ENCODE results near the gene TMEM164. TPM values are rescaled to one million over a fixed set of nuclear protein-coding genes. Genes with fewer than 3 reads are reported as not detected.
A peak's percentile ranks its signal among the peaks of the same experiment; 100 is the strongest.

TMEM164 gene
- total RNA-seq, 1 experiment from 2014 or later = 32.6 TPM

DNA sequence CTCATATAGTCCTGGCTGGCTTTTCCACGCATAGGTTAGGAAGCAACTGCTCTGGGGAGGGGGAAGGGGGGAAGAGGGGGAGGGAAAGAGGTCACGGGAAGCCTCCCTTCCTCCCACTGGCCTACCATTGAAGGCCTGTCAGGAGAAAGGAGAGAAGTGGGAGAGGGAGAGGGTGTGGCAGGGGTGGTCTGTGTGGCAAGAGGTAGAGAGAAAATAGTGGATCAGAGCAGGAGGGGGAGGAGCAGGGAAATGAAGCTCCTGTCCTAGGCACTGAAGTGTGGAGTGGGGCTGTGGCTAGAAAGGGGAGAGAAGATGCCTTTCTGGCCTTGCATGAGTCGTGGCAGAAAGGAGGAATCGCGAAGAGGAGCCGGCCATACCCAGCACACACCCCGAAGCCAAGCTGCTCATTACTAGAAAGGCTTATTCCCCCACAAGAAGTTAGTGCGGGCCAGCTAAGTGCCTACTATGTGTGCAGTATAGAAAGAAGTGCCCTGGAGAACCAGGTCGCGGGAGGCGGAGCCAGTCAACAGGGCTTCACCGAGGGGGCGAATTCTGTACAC lies 1.1 kb upstream of the TMEM164 start:
- H3K4me1 Mint-ChIP-seq (ENCODE audit: low read depth, unreplicated experiment) = peaks cover 34% of the 10 kb centered on the region
- TF ChIP-seq, protein P1, sequence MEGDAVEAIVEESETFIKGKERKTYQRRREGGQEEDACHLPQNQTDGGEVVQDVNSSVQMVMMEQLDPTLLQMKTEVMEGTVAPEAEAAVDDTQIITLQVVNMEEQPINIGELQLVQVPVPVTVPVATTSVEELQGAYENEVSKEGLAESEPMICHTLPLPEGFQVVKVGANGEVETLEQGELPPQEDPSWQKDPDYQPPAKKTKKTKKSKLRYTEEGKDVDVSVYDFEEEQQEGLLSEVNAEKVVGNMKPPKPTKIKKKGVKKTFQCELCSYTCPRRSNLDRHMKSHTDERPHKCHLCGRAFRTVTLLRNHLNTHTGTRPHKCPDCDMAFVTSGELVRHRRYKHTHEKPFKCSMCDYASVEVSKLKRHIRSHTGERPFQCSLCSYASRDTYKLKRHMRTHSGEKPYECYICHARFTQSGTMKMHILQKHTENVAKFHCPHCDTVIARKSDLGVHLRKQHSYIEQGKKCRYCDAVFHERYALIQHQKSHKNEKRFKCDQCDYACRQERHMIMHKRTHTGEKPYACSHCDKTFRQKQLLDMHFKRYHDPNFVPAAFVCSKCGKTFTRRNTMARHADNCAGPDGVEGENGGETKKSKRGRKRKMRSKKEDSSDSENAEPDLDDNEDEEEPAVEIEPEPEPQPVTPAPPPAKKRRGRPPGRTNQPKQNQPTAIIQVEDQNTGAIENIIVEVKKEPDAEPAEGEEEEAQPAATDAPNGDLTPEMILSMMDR (IDR thresholded peaks at IDR 0.05; ENCODE audit: unreplicated experiment) = no peak
- H3K4me3 Mint-ChIP-seq (ENCODE audit: low read depth, unreplicated experiment) = peak overlapping the region; percentile 91
- H3K27me3 Mint-ChIP-seq (ENCODE audit: unreplicated experiment) = peaks cover 17% of the 10 kb centered on the region
- CTCF ChIA-PET = no interaction called here
- DNase-seq = no peak
- H3K36me3 Mint-ChIP-seq (ENCODE audit: insufficient read depth, unreplicated experiment) = peaks cover 29% of the 10 kb centered on the region
- BruUV-seq (replicated peaks) = no TSS peak
- intact Hi-C loops (cut with micrococcal nuclease; ENCODE audit: unreplicated experiment) = no loop called here
- H3K27ac Mint-ChIP-seq (ENCODE audit: unreplicated experiment) = peak overlapping the region; percentile 7
- H3K9me3 Mint-ChIP-seq (ENCODE audit: low read depth, unreplicated experiment) = no peaks in the 10 kb centered on the region

DNA sequence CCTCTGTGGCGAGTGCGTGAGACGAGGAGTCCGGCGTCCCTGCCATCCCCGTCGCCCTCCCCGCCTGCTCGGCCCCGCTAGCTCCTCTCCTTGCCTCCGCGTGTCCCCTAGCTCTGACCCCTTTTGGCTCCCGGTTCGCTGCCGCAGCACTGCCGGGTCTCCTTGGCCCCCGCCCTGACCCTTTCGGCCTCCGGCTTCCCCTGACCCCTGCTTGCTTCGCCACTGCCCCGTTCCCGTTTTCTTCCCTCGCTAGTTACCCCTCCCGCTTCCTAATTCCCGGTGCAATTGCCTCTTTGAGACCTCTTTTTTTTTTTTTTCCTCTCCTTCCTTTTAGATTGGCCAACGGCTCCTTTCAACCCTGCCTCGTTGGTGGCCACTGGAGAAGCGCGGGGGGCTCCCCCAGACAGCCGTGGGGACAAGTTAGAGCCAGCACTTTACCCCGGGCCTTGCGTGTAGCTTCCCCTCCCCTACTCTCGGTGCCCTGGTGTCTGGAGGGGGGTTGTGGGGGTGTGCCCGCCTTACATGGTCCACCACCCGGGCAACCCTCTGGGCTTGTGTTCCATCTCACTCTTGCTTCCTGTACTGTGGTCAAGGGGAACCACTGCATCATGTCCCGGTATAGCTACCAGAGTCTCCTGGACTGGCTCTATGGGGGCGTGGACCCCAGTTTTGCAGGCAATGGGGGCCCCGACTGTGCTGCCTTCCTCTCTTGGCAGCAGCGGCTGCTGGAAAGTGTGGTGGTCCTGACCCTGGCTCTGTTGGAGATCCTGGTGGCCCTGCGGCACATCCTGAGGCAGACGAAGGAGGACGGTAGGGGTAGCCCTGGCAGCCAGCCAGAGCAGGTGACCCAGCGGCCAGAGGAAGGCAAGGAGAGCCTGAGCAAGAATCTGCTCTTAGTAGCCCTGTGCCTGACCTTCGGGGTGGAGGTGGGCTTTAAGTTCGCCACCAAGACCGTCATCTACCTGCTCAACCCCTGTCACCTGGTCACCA lies 548 bp downstream of the TMEM164 start:
- H3K36me3 Mint-ChIP-seq (ENCODE audit: insufficient read depth, unreplicated experiment) = peaks cover 29% of the 10 kb centered on the region
- TF ChIP-seq, protein P1 (IDR thresholded peaks at IDR 0.05; ENCODE audit: unreplicated experiment) = no peak
- peak; percentile 26 for DNase-seq
- peaks cover 39% of the 10 kb centered on the region for H3K4me1 Mint-ChIP-seq (ENCODE audit: low read depth, unreplicated experiment)
- no TSS peak for BruUV-seq (replicated peaks)
- peak overlapping the region; percentile 91 for H3K4me3 Mint-ChIP-seq (ENCODE audit: low read depth, unreplicated experiment)
- peak overlapping the region; percentile 89 for H3K27ac Mint-ChIP-seq (ENCODE audit: unreplicated experiment)
- peaks cover under 1% of the 10 kb centered on the region for H3K27me3 Mint-ChIP-seq (ENCODE audit: unreplicated experiment)
- CTCF ChIA-PET = interaction anchor here (0.6 to 0.9 kb wide), 2 partner anchors 23 to 410 kb away, joined by 3 to 5 read pairs; no protein-coding TSS in a partner anchor
- H3K9me3 Mint-ChIP-seq (ENCODE audit: low read depth, unreplicated experiment) = no peaks in the 10 kb centered on the region
- intact Hi-C loops (cut with micrococcal nuclease; ENCODE audit: unreplicated experiment) = no loop called here

DNA sequence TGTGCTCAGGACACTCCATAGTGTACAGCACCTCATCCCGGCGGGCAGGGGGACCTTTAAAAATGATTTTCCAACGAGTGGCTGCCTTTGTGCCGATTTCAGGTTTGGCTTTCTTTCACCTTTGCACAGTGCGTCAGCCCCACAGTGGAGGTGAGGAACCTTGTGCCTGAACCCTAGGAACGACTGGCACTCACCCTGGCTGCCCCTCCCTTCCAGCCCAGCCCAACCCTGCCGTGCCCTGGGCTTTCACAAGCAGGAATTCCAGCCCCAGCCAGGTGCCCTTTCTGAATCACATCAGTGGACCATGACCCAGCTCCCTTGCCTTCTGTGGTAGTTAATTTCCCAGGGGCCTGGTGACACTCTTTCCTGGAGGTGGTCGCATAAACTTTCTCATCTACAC lies 1.3 kb downstream of the TMEM164 start:
- CTCF ChIA-PET = interaction anchor here (0.9 kb wide), 1 partner anchor 22 kb away, joined by 3 read pairs; no protein-coding TSS in a partner anchor
- H3K4me3 Mint-ChIP-seq (ENCODE audit: low read depth, unreplicated experiment) = peak overlapping the region; percentile 91
- H3K9me3 Mint-ChIP-seq (ENCODE audit: low read depth, unreplicated experiment) = no peaks in the 10 kb centered on the region
- BruUV-seq (replicated peaks) = TSS peak; percentile 20
- intact Hi-C loops (cut with micrococcal nuclease; ENCODE audit: unreplicated experiment) = no loop called here
- DNase-seq = peak; percentile 47
- no peak overlapping the region for H3K27ac Mint-ChIP-seq (ENCODE audit: unreplicated experiment)
- TF ChIP-seq, protein P1 (IDR thresholded peaks at IDR 0.05; ENCODE audit: unreplicated experiment) = no peak
- peaks cover 29% of the 10 kb centered on the region for H3K36me3 Mint-ChIP-seq (ENCODE audit: insufficient read depth, unreplicated experiment)
- H3K4me1 Mint-ChIP-seq (ENCODE audit: low read depth, unreplicated experiment) = peaks cover 39% of the 10 kb centered on the region
- no peaks in the 10 kb centered on the region for H3K27me3 Mint-ChIP-seq (ENCODE audit: unreplicated experiment)

- CTCF ChIA-PET = no interaction called here
- BruUV-seq (replicated peaks) = no TSS peak
- H3K4me3 Mint-ChIP-seq (ENCODE audit: low read depth, unreplicated experiment) = peak overlapping the region; percentile 91
Measured at GRCh38 chrX:110004731-110005369, 1.9 kb downstream of the TMEM164 start.

More at GRCh38 chrX:110004731-110005369, 1.9 kb downstream of the TMEM164 start:
- Mint-ChIP-seq H3K36me3 (ENCODE audit: insufficient read depth, unreplicated experiment) (peaks cover 29% of the 10 kb centered on the region), H3K4me1 (ENCODE audit: low read depth, unreplicated experiment) (peaks cover 39% of the 10 kb centered on the region), H3K27ac (ENCODE audit: unreplicated experiment) (no peak overlapping the region), H3K9me3 (ENCODE audit: low read depth, unreplicated experiment) (no peaks in the 10 kb centered on the region), H3K27me3 (ENCODE audit: unreplicated experiment) (no peaks in the 10 kb centered on the region)
- TF ChIP-seq, protein P1 (IDR thresholded peaks at IDR 0.05; ENCODE audit: unreplicated experiment) = no peak
- intact Hi-C loops (cut with micrococcal nuclease; ENCODE audit: unreplicated experiment) = no loop called here
- DNase-seq = no peak
